Hepatocyte (in vitro differentiated cells): ENCODE measurements around the gene MBLAC2.

Experiments
- CTCF ChIP-seq: fragments of 200-600 bp; sonication (generic); IDR thresholded peaks from 2 replicates; pipeline ENCODE4 v1.5.1; 2016; ENCODE audit warnings: antibody characterized with exemption, mild to moderate bottlenecking; ENCODE audit not compliant: poor library complexity
- EZH2 ChIP-seq: fragments of 200-600 bp; sonication (generic); IDR thresholded peaks from 2 replicates; pipeline ENCODE4 v1.6.1; 2016; ENCODE audit warnings: antibody characterized with exemption, mild to moderate bottlenecking, borderline replicate concordance
- EZH2phosphoT487 ChIP-seq: fragments of 200-600 bp; sonication (generic); IDR thresholded peaks from one replicate; pipeline ENCODE4 v1.6.1; 2018; ENCODE audit warnings: antibody characterized with exemption, mild to moderate bottlenecking, low read depth, moderate library complexity; ENCODE audit not compliant: unreplicated experiment, severe bottlenecking

DNA sequence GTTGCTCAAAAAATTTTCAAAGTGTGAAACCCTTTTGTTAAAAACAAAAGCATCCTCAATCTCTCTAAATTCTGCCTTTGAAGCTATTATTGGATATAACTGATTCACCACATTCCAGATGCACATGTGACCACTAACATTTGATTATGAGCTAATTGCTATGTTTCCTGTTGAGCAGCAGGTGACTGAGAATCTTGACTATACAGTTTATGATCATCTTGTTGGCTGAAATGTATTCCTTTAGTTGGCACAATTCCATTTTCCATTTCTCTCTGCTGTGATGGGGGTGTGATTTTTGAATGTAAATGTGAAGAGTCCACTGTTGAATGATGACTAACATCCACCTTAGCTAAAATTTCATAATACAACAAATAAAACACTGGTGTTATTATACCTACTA, 44.1 kb upstream of the MBLAC2 start:
- TF ChIP-seq CTCF (no peak), EZH2 (no peak), EZH2phosphoT487 (no peak)
